HepG2 (cell line): ENCODE results near the gene USP36. TPM values are rescaled to one million over a fixed set of nuclear protein-coding genes. Genes with fewer than 3 reads are reported as not detected.
A peak's percentile ranks its signal among the peaks of the same experiment; 100 is the strongest.

Experiments
- ARID5B ChIP-seq: IDR thresholded peaks from 2 replicates; pipeline ENCODE4 v1.4.0; 2020; ENCODE audit warnings: mild to moderate bottlenecking, missing genetic modification reagents
- ARNT2 ChIP-seq: sonication (generic); formaldehyde crosslinking; IDR thresholded peaks from 2 replicates; pipeline ENCODE4 v1.8.0; 2022; ENCODE audit warnings: mild to moderate bottlenecking, low read depth, missing genetic modification reagents, moderate library complexity
- E2F2 ChIP-seq: sonication (generic); formaldehyde crosslinking; IDR thresholded peaks from 2 replicates; pipeline ENCODE4 v1.4.0; 2020; ENCODE audit warnings: missing genetic modification reagents, borderline replicate concordance
- EED ChIP-seq: sonication (generic); formaldehyde crosslinking; IDR thresholded peaks from 2 replicates; pipeline ENCODE4 v1.5.0; 2020; ENCODE audit warnings: mild to moderate bottlenecking, missing genetic modification reagents
- FOXA3 ChIP-seq: IDR thresholded peaks from 2 replicates; pipeline ENCODE4 v1.6.1; 2016; ENCODE audit warnings: missing genetic modification reagents, missing compliant biosample characterization
- SIN3B ChIP-seq: fragments of 150-350 bp; IDR thresholded peaks from 2 replicates; pipeline ENCODE4 v1.6.1; 2014; ENCODE audit warnings: low read length
- SMAD3 ChIP-seq: sonication (generic); formaldehyde crosslinking; IDR thresholded peaks from 2 replicates; pipeline ENCODE4 v1.4.0; 2020; ENCODE audit warnings: missing genetic modification reagents
- SOX13 ChIP-seq, 3 experiments: fragments of 450-650 bp in 1 of 3; sonication (generic) in 1 of 3; formaldehyde crosslinking in 1 of 3; IDR thresholded peaks in 2 of 3; conservative IDR thresholded peaks in 1 of 3; 2 replicates each; pipeline versions ENCODE4 v1.5.0 to v1.6.1; 2016 to 2020; ENCODE audit warnings: antibody characterized with exemption in 1 of 3, mild to moderate bottlenecking in 1 of 3, missing compliant biosample characterization in 1 of 3, missing genetic modification reagents in 1 of 3, moderate library complexity in 1 of 3
- SOX5 ChIP-seq: IDR thresholded peaks from 2 replicates; pipeline ENCODE4 v1.6.1; 2016; ENCODE audit warnings: borderline replicate concordance
- SOX6 ChIP-seq, 2 experiments: fragments of 450-650 bp in 1 of 2; sonication (generic) in 1 of 2; formaldehyde crosslinking in 1 of 2; IDR thresholded peaks; 2 replicates each; pipeline versions ENCODE4 v1.4.0 to v1.6.1; 2017 to 2020; ENCODE audit warnings: antibody characterized with exemption in 1 of 2, mild to moderate bottlenecking in 1 of 2, missing genetic modification reagents in 1 of 2
- STAT5B ChIP-seq: sonication (generic); formaldehyde crosslinking; IDR thresholded peaks from 2 replicates; pipeline ENCODE4 v1.4.0; 2020; ENCODE audit warnings: missing genetic modification reagents
- TEAD3 ChIP-seq: optimal IDR thresholded peaks from 2 replicates; pipeline ENCODE3; 2016; ENCODE audit warnings: borderline replicate concordance
- THRA ChIP-seq: sonication (generic); formaldehyde crosslinking; IDR thresholded peaks from 2 replicates; pipeline ENCODE4 v1.4.0; 2020; ENCODE audit warnings: missing genetic modification reagents, borderline replicate concordance
- ZBTB7B ChIP-seq: sonication (generic); formaldehyde crosslinking; IDR thresholded peaks from 2 replicates; pipeline ENCODE4 v1.4.0; 2020; ENCODE audit warnings: missing genetic modification reagents
- ZNF282 ChIP-seq: fragments of 450-650 bp; IDR thresholded peaks from 2 replicates; pipeline ENCODE4 v1.6.1; 2018; ENCODE audit not compliant: partially characterized antibody
- ZNF790 ChIP-seq: sonication (generic); formaldehyde crosslinking; IDR thresholded peaks from 2 replicates; pipeline ENCODE4 v1.8.0; 2022; ENCODE audit warnings: missing genetic modification reagents, mild to moderate bottlenecking, borderline replicate concordance
- ZSCAN21 ChIP-seq: sonication (generic); formaldehyde crosslinking; IDR thresholded peaks from 2 replicates; pipeline ENCODE4 v1.8.0; 2022; ENCODE audit warnings: mild to moderate bottlenecking, missing genetic modification reagents, moderate library complexity, borderline replicate concordance
- polyA plus RNA-seq, 8 experiments: library from polyadenylated mRNA; depleted of rRNA in 3 of 8; stranded (reverse) in 7 of 8; unstranded in 1 of 8; fragments of >200 nt; fragmentation: Illumina TruSeq in 4 of 8; extraction: Trizol in 4 of 8; gene quantifications; 2 replicates each; pipeline versions ENCODE4 v1.2.1 to v1.2.3, GENCODE V29; 2011 to 2016; ENCODE audit warnings: low read depth in 4 of 8, missing spikeins in 1 of 8, mixed read lengths in 1 of 8; ENCODE audit not compliant: insufficient read depth in 1 of 8
- total RNA-seq, 5 experiments: library from RNA; depleted of rRNA; stranded (reverse); fragments of >200 nt; fragmentation: Illumina TruSeq; extraction: Trizol; gene quantifications; 2 replicates each; pipeline ENCODE4 v1.2.3, GENCODE V29; 2016; ENCODE audit warnings: low read depth in 1 of 5
- TF ChIP-seq, protein P1 (sequence below): IDR thresholded peaks from 2 replicates; pipeline ENCODE4 v1.6.1; 2018; ENCODE audit warnings: missing genetic modification reagents

USP36 gene
- total and polyA plus RNA-seq, 2 of the 13 experiments (the other 11 are each of a cell fraction or from before 2014, with no cell fraction given) = 29.6 to 45.9 TPM

DNA sequence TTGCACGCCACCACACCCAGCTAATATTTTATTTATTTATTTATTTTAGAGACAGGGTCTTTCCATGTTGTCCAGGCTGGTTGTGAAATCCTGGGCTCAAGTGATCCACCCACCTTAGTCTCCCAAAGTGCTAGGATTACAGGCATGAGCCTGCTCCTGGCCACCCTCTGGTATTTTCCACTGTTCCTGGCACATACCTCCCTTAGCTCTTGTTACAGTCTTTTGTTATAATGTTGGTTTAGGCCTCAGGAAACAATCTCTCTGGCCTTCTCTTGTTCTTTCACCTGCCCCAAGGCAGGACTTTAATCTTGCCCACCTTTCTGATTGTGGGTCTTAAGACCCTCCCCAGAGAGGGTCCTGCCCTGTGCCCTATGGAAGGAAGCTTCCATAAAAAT is 55.0 kb downstream of the USP36 start (continued):
- TF ChIP-seq E2F2 (CRISPR knock-in tag) (no peak), ZNF790 (no peak), SOX13 (IDR thresholded peaks at IDR 0.05) (no peak), SOX13 (CRISPR knock-in tag; conservative IDR thresholded peaks at IDR 0.05 in 1 of 2, IDR thresholded peaks at IDR 0.05 in 1 of 2) (peak in 1 of 2 experiments; percentile 92; a peak in 2 of 4 replicates), ZNF282 (no peak), ZBTB7B (CRISPR knock-in tag) (0 out of 2 replicates have a peak, but pooled peaks have one; percentile 32), FOXA3 (CRISPR knock-in tag) (peak; percentile 20; the same call in 1 of the 2 replicates), ZSCAN21 (CRISPR knock-in tag) (no peak), SMAD3 (CRISPR knock-in tag) (no peak), SOX5 (CRISPR knock-in tag) (peak; percentile 63; the same call in 1 of the 2 replicates), ARID5B (0 out of 2 replicates have a peak, but pooled peaks have one; percentile 11), TEAD3 (CRISPR knock-in tag) (peak; percentile 55), STAT5B (CRISPR knock-in tag) (no peak), ARNT2 (no peak), SIN3B (no peak), SOX6 (IDR thresholded peaks at IDR 0.05) (no peak), SOX6 (CRISPR knock-in tag; IDR thresholded peaks at IDR 0.05) (peak; percentile 55; the same call in 1 of the 2 replicates), THRA (no peak), EED (no peak)
- TF ChIP-seq, protein P1, sequence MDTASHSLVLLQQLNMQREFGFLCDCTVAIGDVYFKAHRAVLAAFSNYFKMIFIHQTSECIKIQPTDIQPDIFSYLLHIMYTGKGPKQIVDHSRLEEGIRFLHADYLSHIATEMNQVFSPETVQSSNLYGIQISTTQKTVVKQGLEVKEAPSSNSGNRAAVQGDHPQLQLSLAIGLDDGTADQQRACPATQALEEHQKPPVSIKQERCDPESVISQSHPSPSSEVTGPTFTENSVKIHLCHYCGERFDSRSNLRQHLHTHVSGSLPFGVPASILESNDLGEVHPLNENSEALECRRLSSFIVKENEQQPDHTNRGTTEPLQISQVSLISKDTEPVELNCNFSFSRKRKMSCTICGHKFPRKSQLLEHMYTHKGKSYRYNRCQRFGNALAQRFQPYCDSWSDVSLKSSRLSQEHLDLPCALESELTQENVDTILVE (CRISPR knock-in tag) = no peak
